HG03025 (cell line): ENCODE results near the gene SCRN3.
A peak's percentile ranks its signal among the peaks of the same experiment; 100 is the strongest.
"Not testable (repeated sequence)": the region's sequence is repeated elsewhere in the genome, so short reads cannot be mapped to it uniquely, and the experiment has no call there.

Experiments used
- ATAC-seq: cut with Tn5 transposase; IDR thresholded peaks from one replicate; pipeline ENCODE4 v1.9.1; 2021; ENCODE audit warnings: mild to moderate bottlenecking, moderate library complexity; ENCODE audit not compliant: unreplicated experiment, low FRiP score

Gene SCRN3

GRCh38 chr2:174395284-174395968 is at the start of gene SCRN3:
Gene SCRN3 (plus strand): TSS chr2:174395730. CDS start chr2:174398284, 2,554 bp downstream.
- ATAC-seq: peak; percentile 97

- ATAC-seq: no peak
These were observed 45.5 kb upstream of the SCRN3 start for GRCh38 chr2:174350018-174350417.

- no peak for ATAC-seq
These were observed 44.8 kb upstream of the SCRN3 start for GRCh38 chr2:174350593-174351181.

GRCh38 chr2:174353004-174353403 is 42.5 kb upstream of the SCRN3 start:
- ATAC-seq: no peak

GRCh38 chr2:174356347-174356746 is 39.2 kb upstream of the SCRN3 start:
- no peak for ATAC-seq

- ATAC-seq: not testable (repeated sequence)
These were observed 35.9 kb upstream of the SCRN3 start for GRCh38 chr2:174359663-174360062.

GRCh38 chr2:174362949-174363348 is 32.6 kb upstream of the SCRN3 start:
- ATAC-seq: no peak

GRCh38 chr2:174363492-174364225 is 31.9 kb upstream of the SCRN3 start:
- not testable (repeated sequence) for ATAC-seq

- ATAC-seq: no peak
These were observed 30.9 kb upstream of the SCRN3 start for GRCh38 chr2:174364628-174365027.

GRCh38 chr2:174365571-174365970 is 30.0 kb upstream of the SCRN3 start:
- no peak for ATAC-seq

GRCh38 chr2:174368691-174369090 is 26.8 kb upstream of the SCRN3 start:
- ATAC-seq: no peak

- ATAC-seq: no peak
These were observed 18.6 kb upstream of the SCRN3 start for GRCh38 chr2:174376967-174377366.

- ATAC-seq: no peak
These were observed 11.7 kb upstream of the SCRN3 start for GRCh38 chr2:174383796-174384195.

- no peak for ATAC-seq
These were observed 10.3 kb upstream of the SCRN3 start for GRCh38 chr2:174385201-174385600.

GRCh38 chr2:174388706-174389105 is 6.8 kb upstream of the SCRN3 start:
- ATAC-seq: not testable (repeated sequence)

GRCh38 chr2:174389542-174389941 is 6.0 kb upstream of the SCRN3 start:
- ATAC-seq: no peak

- not testable (repeated sequence) for ATAC-seq
These were observed 5.2 kb upstream of the SCRN3 start for GRCh38 chr2:174390303-174390702.

- ATAC-seq: no peak
These were observed 2.8 kb upstream of the SCRN3 start for GRCh38 chr2:174392706-174393105.

GRCh38 chr2:174395969-174396630 is 570 bp downstream of the SCRN3 start:
- ATAC-seq: peak; percentile 20

- no peak for ATAC-seq
These were observed 2.2 kb downstream of the SCRN3 start for GRCh38 chr2:174397773-174398172.

- ATAC-seq: no peak
These were observed 3.6 kb downstream of the SCRN3 start for GRCh38 chr2:174399171-174399570.
